ENCODE measurements around the gene KIF21B.
"Not testable (repeated sequence)": the region's sequence is repeated elsewhere in the genome, so short reads cannot be mapped to it uniquely, and the experiment has no call there.

The KIF21B gene

DNA sequence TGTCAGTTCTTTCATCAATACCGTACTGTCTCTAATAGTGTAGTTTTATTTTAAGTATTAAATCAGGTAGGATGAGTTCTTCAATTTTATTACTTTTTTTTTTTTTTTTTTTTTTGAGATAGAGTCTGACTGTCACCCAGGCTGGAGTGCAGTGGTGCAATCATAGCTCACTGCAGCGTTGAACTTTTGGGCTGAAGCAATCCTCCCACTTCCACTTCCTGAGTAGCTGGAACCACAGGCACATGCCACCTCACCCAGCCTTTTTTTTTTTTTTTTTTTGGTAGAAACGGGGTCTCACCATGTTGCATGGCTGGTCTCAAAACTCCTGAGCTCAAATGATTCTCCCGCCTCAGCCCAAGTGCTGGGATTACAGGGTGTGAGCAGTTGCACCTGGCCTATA is 84.6 kb downstream of the KIF21B start:
- no peak for DNase-seq (ENCODE audit: low spot score)

DNA sequence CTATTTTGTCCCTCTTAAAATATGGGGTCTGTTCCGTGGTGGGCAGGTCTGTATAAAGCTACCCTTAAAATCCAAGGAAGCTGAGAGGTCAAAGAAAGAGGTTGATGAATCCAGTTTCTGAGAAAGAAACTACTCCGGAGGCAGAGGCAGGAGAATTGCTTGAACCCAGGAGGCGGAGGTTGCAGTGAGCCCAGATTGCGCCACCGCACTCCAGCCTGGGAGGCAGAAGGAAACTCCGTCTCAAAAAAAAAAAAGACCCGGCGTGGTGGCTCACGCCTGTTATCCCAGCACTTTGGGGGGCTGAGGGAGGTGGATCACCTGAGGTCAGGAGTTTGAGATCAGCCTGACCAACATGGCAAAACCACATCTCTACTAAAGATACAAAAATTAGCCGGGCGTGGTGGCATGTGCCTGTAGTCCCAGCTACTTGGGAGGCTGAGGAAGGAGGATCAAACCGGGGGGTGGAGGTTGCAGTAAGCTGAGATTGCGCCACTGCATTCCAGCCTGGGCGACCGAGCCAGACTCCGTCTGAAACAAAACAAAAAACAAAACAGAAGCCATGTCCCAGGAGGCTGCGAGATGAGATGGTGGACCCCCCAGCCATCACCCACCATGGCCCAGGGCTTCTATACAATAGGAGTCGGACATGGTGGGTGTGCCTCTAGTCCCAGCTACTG is 88.1 kb downstream of the KIF21B start:
- DNase-seq (ENCODE audit: low spot score), result not testable (repeated sequence)

DNA sequence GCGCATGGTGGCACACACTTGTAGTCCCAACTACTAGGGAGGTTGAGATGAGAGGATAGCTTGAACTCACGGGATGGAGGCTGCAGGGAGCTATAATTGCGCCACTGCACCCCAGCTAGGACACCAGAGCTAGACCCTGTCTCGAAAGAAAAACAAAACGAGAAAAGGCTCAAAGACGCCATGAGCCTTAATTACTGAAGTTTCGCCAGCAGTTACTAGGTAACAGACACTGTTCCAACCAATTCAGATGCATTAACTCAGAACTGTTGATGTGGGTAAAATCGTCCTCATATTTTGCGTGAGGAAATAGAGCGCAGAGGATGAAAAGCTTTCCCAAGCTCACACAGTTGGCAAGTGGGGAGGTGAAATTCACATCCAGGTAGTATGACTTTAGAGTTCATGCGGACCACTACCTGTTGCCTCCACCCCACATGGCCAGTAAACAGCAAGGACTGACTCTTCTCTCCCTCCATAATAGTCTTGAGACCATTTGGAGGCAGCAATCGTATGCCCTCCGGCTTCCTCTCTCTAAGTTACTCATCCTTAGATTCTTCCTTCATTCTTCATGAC is 88.8 kb downstream of the KIF21B start:
- no peak for DNase-seq (ENCODE audit: low spot score)

GRCh38 chr1:200931776-200932175 is 91.7 kb downstream of the KIF21B start:
- no peak for DNase-seq (ENCODE audit: low spot score)

- DNase-seq (ENCODE audit: low spot score), result not testable (repeated sequence)
These were observed 93.2 kb downstream of the KIF21B start for GRCh38 chr1:200930285-200930684.

DNA sequence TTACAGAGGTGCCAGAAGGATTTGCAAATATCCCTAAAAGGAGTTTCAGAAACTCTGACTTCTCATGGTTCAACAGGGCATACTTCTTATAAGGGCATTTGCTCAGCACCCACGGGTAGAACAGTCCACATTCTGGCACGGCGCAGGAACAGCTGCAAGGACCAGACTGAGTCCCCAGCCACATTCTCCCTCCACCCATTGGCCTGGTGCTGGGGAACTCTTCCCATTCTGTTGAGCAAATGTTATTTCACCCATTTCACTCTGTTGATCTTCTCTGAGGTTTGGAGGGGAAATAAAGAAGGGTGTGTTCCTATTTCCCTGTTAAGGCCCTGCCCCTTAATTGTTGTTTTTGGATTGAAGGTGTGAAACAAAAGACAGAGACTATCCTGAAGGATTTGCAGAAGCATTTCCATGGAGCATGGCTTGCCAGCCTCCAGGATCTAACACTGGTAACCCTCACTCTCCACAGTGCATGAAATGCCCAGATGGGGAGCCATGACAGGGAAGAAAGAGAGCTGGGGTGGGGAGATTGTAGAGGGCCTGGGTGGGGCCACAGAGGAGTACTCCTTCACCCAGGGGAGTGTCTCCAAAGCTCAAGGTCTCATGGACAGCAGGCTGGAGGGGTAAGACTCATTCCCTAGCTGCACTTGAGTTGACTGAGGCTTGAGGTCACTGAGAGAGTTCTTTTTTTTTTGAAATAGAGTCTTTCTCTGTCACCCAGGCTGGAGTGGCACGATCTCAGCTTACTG is 93.8 kb downstream of the KIF21B start:
- no peak for DNase-seq (ENCODE audit: low spot score)

GRCh38 chr1:200925831-200926230 is 97.7 kb downstream of the KIF21B start:
- DNase-seq (ENCODE audit: low spot score), result no peak

GRCh38 chr1:200923601-200924000 is 99.9 kb downstream of the KIF21B start:
- DNase-seq (ENCODE audit: low spot score), result no peak

DNA sequence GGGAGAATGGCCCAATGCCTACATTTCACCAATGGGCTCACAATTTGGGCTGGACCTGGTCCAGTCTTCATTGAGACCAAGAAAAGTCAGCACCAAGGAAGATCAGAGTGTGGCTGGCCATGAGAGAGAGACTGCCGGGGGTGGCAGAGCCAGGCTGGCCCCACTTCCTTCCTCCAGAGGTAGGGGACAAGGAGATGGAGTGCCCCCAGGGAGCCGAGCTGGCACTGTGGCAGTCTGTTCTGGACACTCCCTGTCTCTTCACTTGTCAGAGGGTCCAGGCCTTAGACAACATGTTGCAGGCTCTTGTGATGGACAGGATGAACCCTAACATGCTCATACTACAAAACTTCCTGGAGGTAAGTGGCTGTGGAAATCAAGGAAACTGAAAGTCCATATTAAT is 101.1 kb downstream of the KIF21B start:
- no peak for DNase-seq (ENCODE audit: low spot score)

GRCh38 chr1:200921571-200922110 is 101.9 kb downstream of the KIF21B start:
- no peak for DNase-seq (ENCODE audit: low spot score)

All from globus pallidus (tissue), 1 donor.